Anterior cingulate cortex (tissue), 58 donors: ENCODE data around the gene TUBB.

Source experiments
- DNase-seq, 58 donors: peaks; one replicate each; lab custom pipeline; 2025; lab: John Stamatoyannopoulos, UW

The TUBB gene

GRCh38 chr6:30732237-30732943, 12.2 kb downstream of the TUBB start:
- peak in 11 of 58 donors; percentile 1 to 37 (median 13) for DNase-seq

GRCh38 chr6:30735668-30736314, 15.6 kb downstream of the TUBB start:
- DNase-seq, result no peak

GRCh38 chr6:30738532-30738931, 18.4 kb downstream of the TUBB start:
- DNase-seq, result no peak

- DNase-seq, result no peak
Measured at GRCh38 chr6:30740540-30740870, 20.4 kb downstream of the TUBB start.

GRCh38 chr6:30741063-30741779, 21.1 kb downstream of the TUBB start:
- no peak for DNase-seq

- DNase-seq, result peak in 2 of 58 donors; percentile 43 to 47
Measured at GRCh38 chr6:30741789-30742315, 21.7 kb downstream of the TUBB start.

- DNase-seq, result peak; percentile 25 to 94 (median 85)
Measured at GRCh38 chr6:30742316-30743098, 22.4 kb downstream of the TUBB start, which contains the start of gene FLOT1. Gene FLOT1, minus strand, starts transcription at chr6:30742687. Its CDS starts 498 bp downstream, at chr6:30742189.

- peak in 5 of 58 donors; percentile 41 to 50 (median 46) for DNase-seq
Measured at GRCh38 chr6:30743099-30744053, 23.2 kb downstream of the TUBB start.

GRCh38 chr6:30744054-30744805, 24.1 kb downstream of the TUBB start, which contains the start of gene IER3:
Gene IER3, minus strand, starts transcription at chr6:30744547. Its CDS starts 29 bp downstream, at chr6:30744518.
- DNase-seq, result peak in 51 of 58 donors; percentile 22 to 80 (median 52)

GRCh38 chr6:30747300-30747687, 27.1 kb downstream of the TUBB start:
- DNase-seq, result no peak

GRCh38 chr6:30747902-30748769, 28.0 kb downstream of the TUBB start:
- DNase-seq, result no peak

- no peak for DNase-seq
Measured at GRCh38 chr6:30748851-30749540, 28.8 kb downstream of the TUBB start.

GRCh38 chr6:30749554-30750378, 29.6 kb downstream of the TUBB start:
- DNase-seq, result no peak

GRCh38 chr6:30750379-30750668, 30.2 kb downstream of the TUBB start:
- DNase-seq, result no peak

GRCh38 chr6:30752157-30752927, 32.2 kb downstream of the TUBB start:
- peak in 33 of 58 donors; percentile 2 to 80 (median 21) for DNase-seq
